Cardiac muscle cell (in vitro differentiated cells and primary cell): ENCODE data around the gene RNU6-1. TPM values are rescaled to one million over a fixed set of nuclear protein-coding genes. Genes with fewer than 3 reads are reported as not detected.
A peak's percentile ranks its signal among the peaks of the same experiment; 100 is the strongest.

ENCODE experiments used
- DNase-seq, 2 donors: peaks; one replicate each; pipeline versions ENCODE4 v3.0.0 to v3.0.0-alpha.2; 2010 to 2017; ENCODE audit warnings: low read depth in 1 of 2, low spot score in 1 of 2
- H3K27ac ChIP-seq: fragments of 200-600 bp; sonication (generic); 2 replicates; pipeline ENCODE4 v1.5.1; 2016
- H3K27me3 ChIP-seq: fragments of 200-600 bp; sonication (generic); 2 replicates; pipeline ENCODE4 v1.6.0; 2016; ENCODE audit warnings: control low read depth
- H3K36me3 ChIP-seq: fragments of 200-600 bp; sonication (generic); 2 replicates; pipeline ENCODE4 v1.5.1; 2016; ENCODE audit warnings: control low read depth
- H3K4me1 ChIP-seq: fragments of 200-600 bp; sonication (generic); 2 replicates; pipeline ENCODE4 v1.8.1; 2017; ENCODE audit warnings: low read depth, mild to moderate bottlenecking, mixed run types
- H3K4me3 ChIP-seq: fragments of 200-600 bp; sonication (generic); 2 replicates; pipeline ENCODE4 v1.5.1; 2016; ENCODE audit warnings: mild to moderate bottlenecking
- H3K9me3 ChIP-seq: fragments of 200-600 bp; sonication (generic); 2 replicates; pipeline ENCODE4 v1.5.1; 2017; ENCODE audit warnings: low read depth, mild to moderate bottlenecking, control low read depth
- polyA plus RNA-seq: library from polyadenylated mRNA; unstranded; fragments of >200 nt; fragmentation: Nextera tagmentation; extraction: Ambion mirVana; gene quantifications from 2 replicates; pipeline ENCODE4 v1.2.1, GENCODE V29; 2016
- total RNA-seq: library from RNA; depleted of rRNA; stranded (reverse); fragments of >200 nt; gene quantifications from 2 replicates; pipeline ENCODE4 v1.2.3, GENCODE V29; 2016
- TF ChIP-seq, protein P1 (sequence below): IDR thresholded peaks from 2 replicates; pipeline ENCODE4 v1.5.1; 2012; ENCODE audit warnings: low read depth, mild to moderate bottlenecking, low read length

Gene RNU6-1
- total and polyA plus RNA-seq, 2 experiments from 2014 or later, result not detected

DNA sequence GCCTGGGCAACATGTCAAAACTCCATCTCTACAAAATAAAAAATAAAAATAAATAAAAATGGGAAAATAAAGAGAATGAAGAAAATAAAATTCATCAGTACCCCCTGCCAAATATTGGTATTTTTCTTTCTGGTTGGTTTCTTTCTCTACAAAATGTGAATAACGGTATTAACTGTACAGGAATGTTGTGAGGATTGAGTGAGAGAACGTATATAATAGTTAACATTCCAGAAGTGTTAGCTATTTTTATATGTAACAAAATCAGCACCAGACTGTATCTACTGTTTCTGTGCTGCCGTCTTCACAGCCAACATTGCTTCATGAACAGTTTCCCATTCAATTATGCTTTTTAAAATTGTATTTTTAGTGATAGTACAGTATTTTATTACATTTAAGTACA lies 25.5 kb upstream of the RNU6-1 start:
- Histone ChIP-seq H3K27ac (no peak overlapping the region), H3K9me3 (no peaks in the 10 kb centered on the region), H3K4me3 (no peak overlapping the region), H3K4me1 (no peaks in the 10 kb centered on the region), H3K27me3 (no peaks in the 10 kb centered on the region), H3K36me3 (no peaks in the 10 kb centered on the region)
- peak in 1 of 2 donors; percentile 47 for DNase-seq
- TF ChIP-seq, protein P1, sequence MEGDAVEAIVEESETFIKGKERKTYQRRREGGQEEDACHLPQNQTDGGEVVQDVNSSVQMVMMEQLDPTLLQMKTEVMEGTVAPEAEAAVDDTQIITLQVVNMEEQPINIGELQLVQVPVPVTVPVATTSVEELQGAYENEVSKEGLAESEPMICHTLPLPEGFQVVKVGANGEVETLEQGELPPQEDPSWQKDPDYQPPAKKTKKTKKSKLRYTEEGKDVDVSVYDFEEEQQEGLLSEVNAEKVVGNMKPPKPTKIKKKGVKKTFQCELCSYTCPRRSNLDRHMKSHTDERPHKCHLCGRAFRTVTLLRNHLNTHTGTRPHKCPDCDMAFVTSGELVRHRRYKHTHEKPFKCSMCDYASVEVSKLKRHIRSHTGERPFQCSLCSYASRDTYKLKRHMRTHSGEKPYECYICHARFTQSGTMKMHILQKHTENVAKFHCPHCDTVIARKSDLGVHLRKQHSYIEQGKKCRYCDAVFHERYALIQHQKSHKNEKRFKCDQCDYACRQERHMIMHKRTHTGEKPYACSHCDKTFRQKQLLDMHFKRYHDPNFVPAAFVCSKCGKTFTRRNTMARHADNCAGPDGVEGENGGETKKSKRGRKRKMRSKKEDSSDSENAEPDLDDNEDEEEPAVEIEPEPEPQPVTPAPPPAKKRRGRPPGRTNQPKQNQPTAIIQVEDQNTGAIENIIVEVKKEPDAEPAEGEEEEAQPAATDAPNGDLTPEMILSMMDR, result no peak

DNA sequence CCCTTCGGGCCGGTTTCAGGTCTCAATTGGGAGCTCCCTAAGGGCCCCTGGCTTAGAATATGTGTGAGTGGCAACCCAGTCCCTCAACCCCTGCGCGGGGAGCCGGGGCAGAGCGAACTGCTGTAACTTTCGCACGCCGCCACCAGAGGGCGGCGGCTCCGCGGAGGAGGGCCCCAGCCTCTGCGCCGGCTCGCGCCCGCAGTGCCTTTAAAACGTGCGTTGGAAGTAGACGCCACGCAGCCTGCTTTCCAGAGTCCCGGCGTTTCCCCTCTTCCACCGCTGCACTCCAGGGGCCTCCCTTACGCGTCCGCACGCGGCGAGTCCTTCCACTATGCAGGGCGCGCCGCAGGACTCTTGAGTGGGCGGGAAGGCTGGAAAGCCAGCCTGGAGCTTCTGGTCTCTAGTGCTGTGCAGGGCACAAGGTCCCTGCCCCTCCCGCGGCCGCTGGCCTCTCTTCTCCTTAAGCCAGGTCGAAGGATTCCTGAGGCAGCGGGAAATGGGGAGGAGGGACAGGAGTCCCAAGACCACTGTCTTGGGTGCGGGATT lies 23.7 kb upstream of the RNU6-1 start:
- Histone ChIP-seq H3K4me3 (peak overlapping the region; percentile 10), H3K27me3 (no peaks in the 10 kb centered on the region), H3K4me1 (no peaks in the 10 kb centered on the region), H3K9me3 (no peaks in the 10 kb centered on the region), H3K27ac (no peak overlapping the region), H3K36me3 (no peaks in the 10 kb centered on the region)
- peak; percentile 89 for DNase-seq
- TF ChIP-seq, protein P1, result peak; percentile 95

DNA sequence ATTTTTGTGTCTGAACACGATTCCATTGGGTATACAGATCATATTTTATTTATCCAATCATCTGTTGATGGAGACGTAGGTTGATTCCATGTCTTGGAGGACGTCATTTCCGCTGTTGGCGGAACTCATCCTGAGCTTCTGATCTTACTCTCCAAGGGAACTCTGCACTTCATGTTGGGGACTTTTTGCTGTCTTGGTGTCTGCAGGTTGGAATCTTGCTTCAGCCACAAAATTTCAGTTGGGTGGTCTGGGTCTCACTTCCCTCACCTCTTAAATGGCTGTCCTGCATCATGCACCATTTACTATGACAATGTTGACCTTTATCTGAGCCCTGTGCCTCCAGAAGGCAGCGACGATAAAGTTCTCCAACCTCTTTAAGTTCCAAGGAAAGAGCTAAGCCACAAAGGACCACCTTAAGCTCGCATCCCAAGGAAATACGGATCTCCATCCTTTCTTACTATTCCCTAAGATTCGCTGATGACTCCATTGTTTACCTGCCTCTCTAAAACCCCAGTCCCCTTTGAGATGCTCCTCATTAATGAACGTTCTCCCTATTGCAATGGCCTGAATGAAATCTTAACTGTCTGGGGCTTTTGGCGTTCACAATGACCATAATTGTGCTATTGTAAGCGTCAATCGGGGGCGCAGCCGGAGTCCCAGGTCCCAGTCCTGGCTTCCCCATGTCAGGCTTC lies 23.1 kb upstream of the RNU6-1 start:
- no peaks in the 10 kb centered on the region for H3K4me1 ChIP-seq
- TF ChIP-seq, protein P1, result no peak
- H3K27me3 ChIP-seq, result no peaks in the 10 kb centered on the region
- DNase-seq, result no peak
- no peak overlapping the region for H3K4me3 ChIP-seq
- no peaks in the 10 kb centered on the region for H3K36me3 ChIP-seq
- no peak overlapping the region for H3K27ac ChIP-seq
- H3K9me3 ChIP-seq, result no peaks in the 10 kb centered on the region

DNA sequence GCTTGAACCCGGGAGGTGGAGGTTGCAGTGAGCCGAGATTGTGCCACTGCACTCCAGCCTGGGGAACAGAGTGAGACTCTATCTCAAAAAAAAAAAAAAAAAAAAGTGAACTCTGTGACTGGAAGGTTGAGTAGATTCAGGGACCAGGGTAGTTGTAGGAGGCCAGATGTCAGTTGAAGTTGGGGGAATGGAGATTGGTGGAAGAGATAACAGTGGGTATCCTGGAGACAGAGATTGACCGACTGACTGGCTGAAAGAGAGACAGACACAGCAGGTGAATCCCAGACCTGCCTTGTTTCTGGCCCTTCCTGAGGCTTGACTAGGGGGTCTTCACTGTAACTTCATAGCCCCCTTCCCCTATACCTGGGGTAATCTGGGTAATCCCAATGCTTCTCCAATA lies 22.1 kb upstream of the RNU6-1 start:
- Histone ChIP-seq H3K27ac (no peak overlapping the region), H3K9me3 (no peaks in the 10 kb centered on the region), H3K27me3 (no peaks in the 10 kb centered on the region), H3K4me3 (no peak overlapping the region), H3K36me3 (no peaks in the 10 kb centered on the region), H3K4me1 (no peaks in the 10 kb centered on the region)
- DNase-seq, result no peak
- TF ChIP-seq, protein P1, result no peak

DNA sequence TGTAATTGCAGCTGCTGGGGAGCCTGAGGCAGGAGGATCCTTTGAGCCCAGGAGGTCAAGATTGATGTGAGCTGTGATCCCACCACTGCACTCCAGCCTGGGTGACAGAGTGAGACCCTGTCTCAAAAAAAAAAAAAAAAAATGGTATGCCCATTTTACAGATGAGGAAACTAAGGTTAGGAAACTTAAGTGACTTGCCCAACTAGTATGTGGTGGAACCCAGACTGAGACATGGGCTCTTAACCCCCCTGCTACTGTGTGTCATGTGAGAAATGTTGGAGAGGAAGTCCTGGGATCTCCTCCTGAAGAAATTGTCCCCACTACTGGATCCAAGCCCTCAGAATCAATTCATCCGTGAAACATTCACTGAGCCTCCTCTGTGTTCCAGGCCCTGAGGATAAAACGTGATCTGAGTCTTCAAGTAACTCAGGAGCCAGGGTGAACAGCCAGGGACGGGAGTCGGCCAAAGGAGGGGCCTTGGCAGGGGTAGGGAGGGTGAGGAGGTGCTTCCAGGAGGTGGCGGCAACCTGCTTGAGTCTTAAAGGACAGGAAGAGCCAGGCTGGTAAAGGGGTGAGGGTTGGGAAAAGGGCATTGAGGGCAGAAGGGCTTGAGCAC lies 19.6 kb upstream of the RNU6-1 start:
- Histone ChIP-seq H3K27ac (no peak overlapping the region), H3K4me3 (no peak overlapping the region), H3K27me3 (no peaks in the 10 kb centered on the region), H3K4me1 (no peaks in the 10 kb centered on the region), H3K9me3 (no peaks in the 10 kb centered on the region), H3K36me3 (no peaks in the 10 kb centered on the region)
- TF ChIP-seq, protein P1, result no peak
- DNase-seq, result no peak
